Suprapubic skin (tissue), 3 donors: Measurements from ENCODE around the gene ZNF568.

Source experiments
- CTCF ChIP-seq, 2 donors: fragments of 200-600 bp in 1 of 2; fragments of 450-650 bp in 1 of 2; sonication (generic) in 1 of 2; IDR thresholded peaks; one replicate each; pipeline ENCODE4 v1.5.1; 2016 to 2019; ENCODE audit warnings: antibody characterized with exemption in 2 of 2, mild to moderate bottlenecking in 1 of 2, moderate library complexity in 1 of 2
- EP300 ChIP-seq: sonication (generic); formaldehyde crosslinking; IDR thresholded peaks from one replicate; pipeline ENCODE4 v1.6.1; 2017; ENCODE audit warnings: antibody characterized with exemption
- POLR2A ChIP-seq, 2 donors: fragments of 450-650 bp; IDR thresholded peaks; one replicate each; pipeline ENCODE4 v1.6.1; 2017; ENCODE audit warnings: antibody characterized with exemption in 2 of 2, mild to moderate bottlenecking in 2 of 2, moderate library complexity in 2 of 2

GRCh38 chr19:36963280-36963679 lies 47.1 kb downstream of the ZNF568 start:
- no peak for TF ChIP-seq POLR2A (IDR thresholded peaks at IDR 0.05)
- no peak for TF ChIP-seq EP300
- no peak for TF ChIP-seq CTCF (IDR thresholded peaks at IDR 0.05)
